GM19193 (cell line): ENCODE measurements around the gene EPN1.

Experiments used
- POLR2A ChIP-seq: IDR thresholded peaks from 4 replicates; pipeline ENCODE4 v1.6.1; 2011; ENCODE audit not compliant: insufficient read depth, insufficient read length; ENCODE audit errors: extremely low read depth

Gene EPN1

GRCh38 chr19:55652311-55653128 is 22.5 kb upstream of the EPN1 start:
- no peak for TF ChIP-seq POLR2A

- peak; percentile 90 for TF ChIP-seq POLR2A
Observed at GRCh38 chr19:55653651-55654322, 21.2 kb upstream of the EPN1 start.

GRCh38 chr19:55654323-55654867 is 20.6 kb upstream of the EPN1 start:
- no peak for TF ChIP-seq POLR2A

- TF ChIP-seq POLR2A: peak; percentile 82
Observed at GRCh38 chr19:55654868-55655647, 20.0 kb upstream of the EPN1 start, which contains the start of gene U2AF2. Gene U2AF2, plus strand, starts transcription at chr19:55655035. Its CDS starts 70 bp downstream, at chr19:55655105.

GRCh38 chr19:55655648-55656040 is 19.4 kb upstream of the EPN1 start:
- TF ChIP-seq POLR2A: no peak

GRCh38 chr19:55656552-55656951 is 18.5 kb upstream of the EPN1 start:
- TF ChIP-seq POLR2A: no peak

GRCh38 chr19:55656988-55657747 is 17.9 kb upstream of the EPN1 start:
- TF ChIP-seq POLR2A: no peak

- TF ChIP-seq POLR2A: no peak
Observed at GRCh38 chr19:55658846-55659459, 16.1 kb upstream of the EPN1 start.

GRCh38 chr19:55659822-55660221 is 15.2 kb upstream of the EPN1 start:
- TF ChIP-seq POLR2A: no peak

- TF ChIP-seq POLR2A: no peak
Observed at GRCh38 chr19:55660404-55660803, 14.6 kb upstream of the EPN1 start.

GRCh38 chr19:55660991-55661390 is 14.0 kb upstream of the EPN1 start:
- no peak for TF ChIP-seq POLR2A

GRCh38 chr19:55661826-55662225 is 13.2 kb upstream of the EPN1 start:
- no peak for TF ChIP-seq POLR2A

- TF ChIP-seq POLR2A: no peak
Observed at GRCh38 chr19:55663846-55664536, 11.0 kb upstream of the EPN1 start.
